Liver (tissue), 9 donors: ENCODE measurements around the gene ISX. TPM values are rescaled to one million over a fixed set of nuclear protein-coding genes. Genes with fewer than 3 reads are reported as not detected.

ENCODE experiments used
- DNase-seq: peaks from one replicate; pipeline ENCODE4 v3.0.0-alpha.2; 2017; ENCODE audit warnings: low spot score
- H3K27ac ChIP-seq, 2 donors: one replicate each; pipeline ENCODE4 v1.7.0; 2013; ENCODE audit warnings: inconsistent platforms in 2 of 2, low read length in 2 of 2, control low read depth in 1 of 2, low read depth in 1 of 2, mild to moderate bottlenecking in 1 of 2
- H3K27me3 ChIP-seq, 4 donors: one replicate each; pipeline versions ENCODE4 v1.6.1 to v1.7.0; 2013; ENCODE audit warnings: low read length in 3 of 4, inconsistent platforms in 1 of 4, mild to moderate bottlenecking in 1 of 4, moderate library complexity in 1 of 4; ENCODE audit not compliant: control insufficient read depth in 4 of 4, insufficient read depth in 4 of 4
- H3K36me3 ChIP-seq, 4 donors: one replicate each; pipeline versions ENCODE4 v1.6.1 to v1.7.0; 2013; ENCODE audit warnings: low read length in 3 of 4, mild to moderate bottlenecking in 3 of 4, low read depth in 1 of 4, moderate library complexity in 1 of 4; ENCODE audit not compliant: control insufficient read depth in 4 of 4, insufficient read depth in 3 of 4
- H3K4me1 ChIP-seq, 4 donors: one replicate each; pipeline versions ENCODE4 v1.6.1 to v1.7.0; 2013; ENCODE audit warnings: low read length in 3 of 4, mild to moderate bottlenecking in 3 of 4, moderate library complexity in 1 of 4; ENCODE audit not compliant: control insufficient read depth in 4 of 4, insufficient read depth in 4 of 4
- H3K4me3 ChIP-seq, 3 donors: one replicate each; pipeline versions ENCODE4 v1.6.1 to v1.7.0; 2013; ENCODE audit warnings: low read length in 3 of 3, control low read depth in 1 of 3, low read depth in 1 of 3, mild to moderate bottlenecking in 1 of 3
- H3K9ac ChIP-seq, 2 donors: one replicate each; pipeline ENCODE4 v1.7.0; 2013; ENCODE audit warnings: low read length in 2 of 2, mild to moderate bottlenecking in 2 of 2, moderate library complexity in 2 of 2, control low read depth in 1 of 2, low read depth in 1 of 2
- H3K9me3 ChIP-seq, 4 donors: one replicate each; pipeline versions ENCODE4 v1.6.1 to v1.7.0; 2013; ENCODE audit warnings: low read length in 3 of 4; ENCODE audit not compliant: control insufficient read depth in 4 of 4
- CTCF ChIP-seq: fragments of 150-350 bp; IDR thresholded peaks from 2 replicates; pipeline ENCODE4 v1.5.1; 2017; ENCODE audit warnings: improper control_type of control experiment, low read depth, low read length; ENCODE audit not compliant: missing input control
- FOXA1 ChIP-seq: IDR thresholded peaks from 2 replicates; pipeline ENCODE4 v1.6.1; 2016; ENCODE audit warnings: antibody characterized with exemption
- FOXA2 ChIP-seq: IDR thresholded peaks from 2 replicates; pipeline ENCODE4 v1.6.1; 2016; ENCODE audit warnings: antibody characterized with exemption
- GABPA ChIP-seq, 2 donors: IDR thresholded peaks in 1 of 2; conservative IDR thresholded peaks in 1 of 2; 2 replicates each; pipeline ENCODE4 v1.6.1; 2016; ENCODE audit warnings: antibody characterized with exemption in 2 of 2, mild to moderate bottlenecking in 1 of 2, moderate library complexity in 1 of 2
- HNF4A ChIP-seq, 2 donors: conservative IDR thresholded peaks; 2 replicates each; pipeline ENCODE4 v1.6.1; 2016; ENCODE audit warnings: antibody characterized with exemption in 2 of 2, mild to moderate bottlenecking in 2 of 2
- HNF4G ChIP-seq: IDR thresholded peaks from 2 replicates; pipeline ENCODE4 v1.6.1; 2016; ENCODE audit warnings: antibody characterized with exemption
- JUND ChIP-seq, 2 donors: IDR thresholded peaks; 2 replicates each; pipeline ENCODE4 v1.6.1; 2016; ENCODE audit warnings: antibody characterized with exemption in 2 of 2
- MAX ChIP-seq: IDR thresholded peaks from 2 replicates; pipeline ENCODE4 v1.6.1; 2016; ENCODE audit warnings: antibody characterized with exemption
- NR2F2 ChIP-seq: IDR thresholded peaks from 2 replicates; pipeline ENCODE4 v1.6.1; 2016; ENCODE audit warnings: antibody characterized with exemption
- RAD21 ChIP-seq, 2 donors: IDR thresholded peaks; 2 replicates each; pipeline ENCODE4 v1.6.1; 2016; ENCODE audit warnings: antibody characterized with exemption in 2 of 2, mild to moderate bottlenecking in 2 of 2
- REST ChIP-seq: IDR thresholded peaks from 2 replicates; pipeline ENCODE4 v1.6.1; 2016; ENCODE audit warnings: antibody characterized with exemption, mild to moderate bottlenecking
- RXRA ChIP-seq, 2 donors: IDR thresholded peaks; 2 replicates each; pipeline ENCODE4 v1.6.1; 2017 to 2018; ENCODE audit warnings: antibody characterized with exemption in 2 of 2, mild to moderate bottlenecking in 1 of 2
- SP1 ChIP-seq: IDR thresholded peaks from 2 replicates; pipeline ENCODE4 v1.6.1; 2018; ENCODE audit warnings: antibody characterized with exemption, mild to moderate bottlenecking
- YY1 ChIP-seq: IDR thresholded peaks from 2 replicates; pipeline ENCODE4 v1.6.1; 2016; ENCODE audit warnings: antibody characterized with exemption, mild to moderate bottlenecking
- WGBS: extraction: QIAGEN DNeasy Blood & Tissue Kit; methylation state at CpG from one replicate; pipeline ENCODE4 v1.1.7; 2013; 5-methylcytosine and 5-hydroxymethylcytosine counted together
- polyA plus RNA-seq, 2 donors: library from polyadenylated mRNA; stranded (reverse) in 1 of 2; unstranded in 1 of 2; fragments of 200-250 nt in 1 of 2; fragments of >200 nt in 1 of 2; fragmentation: Nextera tagmentation in 1 of 2; extraction: Ambion mirVana in 1 of 2; gene quantifications; one replicate each; pipeline versions ENCODE4 v1.2.1 to v1.2.3, GENCODE V29; 2013 to 2015
- total RNA-seq, 2 donors: library from RNA; depleted of rRNA; stranded (reverse); fragments of >200 nt; gene quantifications; one replicate each; pipeline ENCODE4 v1.2.3, GENCODE V29; 2014
- TF ChIP-seq, protein P1 (sequence below): IDR thresholded peaks from 2 replicates; pipeline ENCODE4 v1.6.1; 2016; ENCODE audit warnings: antibody characterized with exemption
- TF ChIP-seq, protein P2 (sequence below): IDR thresholded peaks from 2 replicates; pipeline ENCODE4 v1.6.1; 2016; ENCODE audit warnings: antibody characterized with exemption
- donor health status: healthy.
- donor health status: healthy.
- donor health status: healthy.
- donor health status: healthy.
- donor health status: healthy.

Gene ISX
- total and polyA plus RNA-seq, 4 donors = 0.03 to 2.7 TPM; not detected in 2

DNA sequence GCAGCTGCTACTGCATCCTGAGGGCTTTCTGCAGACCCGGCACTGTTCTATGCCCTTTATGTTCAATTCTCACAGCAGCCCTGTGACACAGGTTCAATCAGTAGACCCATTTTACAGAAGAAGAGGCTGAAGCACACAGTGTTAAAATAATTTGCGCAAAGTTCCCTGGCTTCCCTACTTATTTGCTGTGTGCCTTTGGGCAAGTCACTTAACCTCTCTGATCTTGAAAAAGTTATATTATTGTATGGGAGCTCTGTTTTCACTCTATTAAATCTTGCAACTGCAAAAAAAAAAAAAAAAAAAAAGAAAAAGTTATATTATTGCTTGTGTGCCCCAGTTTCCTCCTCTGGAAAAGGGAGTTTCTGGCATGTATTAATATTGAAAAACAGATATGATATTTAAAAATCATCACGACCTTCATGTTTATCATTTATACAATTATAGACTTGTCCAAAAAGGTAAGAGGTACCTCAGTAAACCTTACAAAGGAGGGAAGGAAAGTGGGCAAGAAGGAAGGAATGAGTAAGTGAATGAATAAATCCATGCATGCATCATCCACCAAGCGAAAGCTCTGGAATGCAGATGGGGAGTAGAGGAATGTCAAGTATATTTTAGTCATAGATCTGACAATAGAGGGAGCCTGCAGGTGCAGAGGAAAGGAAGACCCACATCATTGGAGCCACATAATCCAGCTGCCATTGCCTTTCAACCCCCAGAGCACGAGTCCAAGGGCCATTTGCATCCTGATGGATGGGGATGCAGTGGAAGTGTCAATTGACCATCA is 21.2 kb upstream of the ISX start:
- WGBS = 86% methylated on average over 5 of the region's 5 CpGs
- Histone ChIP-seq H3K27ac (no peak overlapping the region), H3K4me1 (no peaks in the 10 kb centered on the region), H3K4me3 (no peak overlapping the region), H3K27me3 (peaks cover 5 to 10% (median 6%) of the 10 kb centered on the region in 4 donors), H3K9me3 (peaks cover 0 to 7% (median 0%) of the 10 kb centered on the region in 4 donors), H3K36me3 (no peaks in the 10 kb centered on the region), H3K9ac (no peak overlapping the region)
- TF ChIP-seq CTCF (no peak), SP1 (no peak), JUND (IDR thresholded peaks at IDR 0.05) (no peak), FOXA2 (no peak), GABPA (IDR thresholded peaks at IDR 0.05 in 1 of 2, conservative IDR thresholded peaks at IDR 0.05 in 1 of 2) (no peak), HNF4G (no peak), RAD21 (IDR thresholded peaks at IDR 0.05) (no peak)
- DNase-seq = no peak

DNA sequence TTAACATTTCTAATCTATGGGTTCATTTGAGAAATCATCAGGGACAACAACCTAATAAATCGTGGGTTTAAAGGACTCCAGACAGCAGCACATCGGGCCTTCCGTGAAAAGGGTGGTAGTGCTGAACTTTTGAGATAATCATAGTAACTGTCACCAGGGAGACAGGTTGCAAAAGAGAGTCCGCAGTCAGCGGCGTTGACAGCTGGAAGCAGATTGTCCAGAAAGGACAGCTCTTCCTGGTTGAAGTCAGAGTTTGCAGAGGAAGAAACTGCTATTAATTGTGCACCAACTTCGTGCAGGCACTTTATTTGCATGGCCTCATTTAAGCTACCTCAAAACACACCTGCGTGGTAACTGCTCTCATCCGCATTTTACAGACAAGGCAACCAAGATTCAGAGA is 20.5 kb upstream of the ISX start:
- no peaks in the 10 kb centered on the region for H3K4me1 ChIP-seq
- 33% methylated on average over 9 of the region's 9 CpGs for WGBS
- TF ChIP-seq NR2F2 = no peak
- no peak for TF ChIP-seq FOXA1
- TF ChIP-seq RXRA (IDR thresholded peaks at IDR 0.05) = no peak
- no peak for TF ChIP-seq FOXA2
- TF ChIP-seq, protein P1, sequence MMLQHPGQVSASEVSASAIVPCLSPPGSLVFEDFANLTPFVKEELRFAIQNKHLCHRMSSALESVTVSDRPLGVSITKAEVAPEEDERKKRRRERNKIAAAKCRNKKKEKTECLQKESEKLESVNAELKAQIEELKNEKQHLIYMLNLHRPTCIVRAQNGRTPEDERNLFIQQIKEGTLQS = no peak
- no peak for TF ChIP-seq REST
- TF ChIP-seq HNF4G = no peak
- no peak for TF ChIP-seq RAD21 (IDR thresholded peaks at IDR 0.05)
- TF ChIP-seq MAX = no peak
- TF ChIP-seq SP1 = no peak
- no peak for TF ChIP-seq YY1
- TF ChIP-seq, protein P2, sequence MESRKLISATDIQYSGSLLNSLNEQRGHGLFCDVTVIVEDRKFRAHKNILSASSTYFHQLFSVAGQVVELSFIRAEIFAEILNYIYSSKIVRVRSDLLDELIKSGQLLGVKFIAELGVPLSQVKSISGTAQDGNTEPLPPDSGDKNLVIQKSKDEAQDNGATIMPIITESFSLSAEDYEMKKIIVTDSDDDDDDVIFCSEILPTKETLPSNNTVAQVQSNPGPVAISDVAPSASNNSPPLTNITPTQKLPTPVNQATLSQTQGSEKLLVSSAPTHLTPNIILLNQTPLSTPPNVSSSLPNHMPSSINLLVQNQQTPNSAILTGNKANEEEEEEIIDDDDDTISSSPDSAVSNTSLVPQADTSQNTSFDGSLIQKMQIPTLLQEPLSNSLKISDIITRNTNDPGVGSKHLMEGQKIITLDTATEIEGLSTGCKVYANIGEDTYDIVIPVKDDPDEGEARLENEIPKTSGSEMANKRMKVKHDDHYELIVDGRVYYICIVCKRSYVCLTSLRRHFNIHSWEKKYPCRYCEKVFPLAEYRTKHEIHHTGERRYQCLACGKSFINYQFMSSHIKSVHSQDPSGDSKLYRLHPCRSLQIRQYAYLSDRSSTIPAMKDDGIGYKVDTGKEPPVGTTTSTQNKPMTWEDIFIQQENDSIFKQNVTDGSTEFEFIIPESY = no peak
- no peak for TF ChIP-seq CTCF
- no peak for TF ChIP-seq GABPA (IDR thresholded peaks at IDR 0.05 in 1 of 2, conservative IDR thresholded peaks at IDR 0.05 in 1 of 2)
- no peak for TF ChIP-seq HNF4A (conservative IDR thresholded peaks at IDR 0.05)

More for the DNA sequence above, 20.5 kb upstream of the ISX start:
- Histone ChIP-seq H3K27me3 (peaks cover 5 to 10% (median 6%) of the 10 kb centered on the region in 4 donors), H3K36me3 (no peaks in the 10 kb centered on the region), H3K27ac (no peak overlapping the region), H3K9me3 (peaks cover 0 to 7% (median 0%) of the 10 kb centered on the region in 4 donors), H3K4me3 (no peak overlapping the region), H3K9ac (no peak overlapping the region)
- no peak for DNase-seq
